Activated naive CD4-positive, alpha-beta T cell treated with Interleukin-2 at 50 U/mL for 16 hours (primary cell): ENCODE measurements around the gene VPS37D.
"Not testable (repeated sequence)": the region's sequence is repeated elsewhere in the genome, so short reads cannot be mapped to it uniquely, and the experiment has no call there.

Experiments used
- DNase-seq: peaks from one replicate; pipeline ENCODE4 v3.0.0-alpha.2; 2020

VPS37D gene

GRCh38 chr7:73706126-73707044, 38.8 kb downstream of the VPS37D start:
- peak; percentile 47 for DNase-seq

GRCh38 chr7:73707045-73707631, 39.5 kb downstream of the VPS37D start:
- no peak for DNase-seq

GRCh38 chr7:73708961-73709549, 41.4 kb downstream of the VPS37D start:
- DNase-seq: no peak

GRCh38 chr7:73712773-73713172, 45.1 kb downstream of the VPS37D start:
- DNase-seq: no peak

- not testable (repeated sequence) for DNase-seq
These were observed 45.7 kb downstream of the VPS37D start for GRCh38 chr7:73713319-73713718.

GRCh38 chr7:73715648-73716317, 48.2 kb downstream of the VPS37D start:
- DNase-seq: peak; percentile 58

- DNase-seq: no peak
These were observed 48.8 kb downstream of the VPS37D start for GRCh38 chr7:73716318-73716890.

GRCh38 chr7:73717025-73717807, 49.6 kb downstream of the VPS37D start:
- no peak for DNase-seq

GRCh38 chr7:73717991-73718405, 50.4 kb downstream of the VPS37D start:
- DNase-seq: peak; percentile 83

- peak; percentile 45 for DNase-seq
These were observed 50.8 kb downstream of the VPS37D start for GRCh38 chr7:73718438-73718881.

- DNase-seq: peak; percentile 76
These were observed 51.5 kb downstream of the VPS37D start, which contains the start of gene STX1A for GRCh38 chr7:73718905-73719805. STX1A (minus strand) TSS chr7:73719669; CDS start chr7:73719631, 38 bp downstream.

GRCh38 chr7:73719806-73720169, 52.2 kb downstream of the VPS37D start:
- no peak for DNase-seq

- DNase-seq: not testable (repeated sequence)
These were observed 52.8 kb downstream of the VPS37D start for GRCh38 chr7:73720443-73720842.

- DNase-seq: no peak
These were observed 53.8 kb downstream of the VPS37D start for GRCh38 chr7:73721377-73721817.
